ENCODE data around the gene ZNF106.

ZNF106 gene

DNA sequence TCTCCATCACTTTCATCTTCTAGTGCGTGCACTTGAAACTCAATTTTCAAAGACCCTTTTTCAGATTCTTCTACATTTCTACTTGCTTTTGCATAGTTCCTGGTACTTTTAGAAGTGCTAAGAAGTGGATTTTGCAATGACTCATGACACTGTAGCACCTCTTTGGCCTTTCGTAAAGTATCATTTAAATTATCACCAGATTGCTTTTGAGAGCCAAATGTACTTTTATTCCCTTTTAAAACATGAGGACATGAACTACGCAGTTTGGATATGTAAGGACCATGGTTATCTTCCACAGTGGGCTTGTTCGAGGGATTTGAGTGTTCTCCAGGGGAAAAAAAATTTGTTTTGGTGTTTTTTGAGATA, 40.5 kb downstream of the ZNF106 start:
- no CpG with 5 or more reads among the region's 4 CpGs for WGBS (ENCODE audit: extremely low coverage, insufficient coverage, insufficient read length)

DNA sequence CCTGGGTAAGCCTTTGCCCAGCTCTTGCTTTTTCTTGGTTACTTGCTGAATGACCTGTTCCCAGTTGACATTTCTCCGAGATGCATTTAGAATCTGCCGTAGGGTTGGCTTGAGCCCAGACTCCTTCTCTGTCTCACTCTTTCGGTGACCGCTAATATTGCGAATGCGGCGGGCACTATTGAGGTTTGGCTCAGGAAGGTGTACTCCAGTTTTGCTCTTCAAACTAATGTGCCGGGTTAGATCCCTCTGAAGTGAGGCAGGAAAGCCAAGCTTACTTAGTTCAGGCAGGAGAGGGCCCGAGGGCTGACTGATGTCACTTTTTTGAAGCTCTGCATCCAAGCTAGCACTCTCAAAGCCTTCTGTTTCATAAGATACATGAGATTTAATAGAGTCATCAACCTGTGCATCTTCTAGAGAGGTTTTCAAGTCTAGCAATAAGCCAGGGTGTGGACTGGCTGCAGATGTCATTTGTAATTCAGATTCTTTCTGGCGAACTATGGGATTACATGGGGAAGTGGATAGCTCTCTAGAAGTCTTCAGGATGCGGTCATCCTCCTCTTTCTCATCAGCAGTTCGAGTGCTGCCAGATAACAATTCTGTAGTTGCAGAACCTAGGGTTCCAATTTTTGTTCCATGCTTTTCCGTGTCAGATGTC, 41.0 kb downstream of the ZNF106 start:
- Histone ChIP-seq H4K8ac (ENCODE audit: low read depth, low read length) (no peak overlapping the region), H2BK120ac (ENCODE audit: insufficient read depth, low read length, poor library complexity) (no peak overlapping the region), H4K91ac (ENCODE audit: low read depth, low read length) (no peak overlapping the region), H3K4ac (ENCODE audit: low read depth, low read length) (no peak overlapping the region), H2BK5ac (ENCODE audit: low read depth, low read length, poor library complexity) (no peak overlapping the region), H3K23ac (ENCODE audit: low read length) (no peak overlapping the region), H3K18ac (ENCODE audit: low read length) (no peak overlapping the region), H4K12ac (ENCODE audit: low read depth, low read length) (no peak overlapping the region), H3K79me2 (ENCODE audit: control insufficient read depth, insufficient read depth, low read length, poor library complexity) (no peaks in the 10 kb centered on the region), H3K4me3 (ENCODE audit: low read depth, low read length) (no peak overlapping the region), H3K9ac (ENCODE audit: low read length) (no peak overlapping the region), H2AFZ (ENCODE audit: insufficient read depth, low read length, poor library complexity) (no peak overlapping the region), H3K4me1 (ENCODE audit: control insufficient read depth in 1 of 2, insufficient read depth in 2 of 2, low read length in 2 of 2) (no peaks in the 10 kb centered on the region), H3K36me3 (ENCODE audit: control insufficient read depth in 1 of 2, insufficient read depth in 2 of 2, low read length in 2 of 2) (peaks cover 4 to 26% of the 10 kb centered on the region in 2 experiments), H3K14ac (ENCODE audit: low read length) (no peak overlapping the region), H3K79me1 (ENCODE audit: low read length) (no peaks in the 10 kb centered on the region), H3K27me3 (ENCODE audit: insufficient read depth, low read length) (no peaks in the 10 kb centered on the region), H3K4me2 (ENCODE audit: low read length) (no peak overlapping the region), H2AK5ac (ENCODE audit: low read length) (no peak overlapping the region), H2BK12ac (ENCODE audit: low read length) (no peak overlapping the region), H3K9me3 (ENCODE audit: insufficient read depth, low read depth, low read length) (no peaks in the 10 kb centered on the region), H3K27ac (ENCODE audit: low read depth, low read length) (no peak overlapping the region)
- DNase-seq, result no peak
- WGBS (ENCODE audit: extremely low coverage, insufficient coverage, insufficient read length), result no CpG with 5 or more reads among the region's 13 CpGs

More for the DNA sequence above, 40.5 kb downstream of the ZNF106 start:
- Histone ChIP-seq H3K79me1 (ENCODE audit: low read length) (no peaks in the 10 kb centered on the region), H3K4me1 (ENCODE audit: control insufficient read depth in 1 of 2, insufficient read depth in 2 of 2, low read length in 2 of 2) (no peaks in the 10 kb centered on the region), H3K18ac (ENCODE audit: low read length) (no peak overlapping the region), H3K36me3 (ENCODE audit: control insufficient read depth in 1 of 2, insufficient read depth in 2 of 2, low read length in 2 of 2) (peaks cover 4 to 26% of the 10 kb centered on the region in 2 experiments), H4K91ac (ENCODE audit: low read depth, low read length) (no peak overlapping the region), H3K23ac (ENCODE audit: low read length) (no peak overlapping the region), H3K9ac (ENCODE audit: low read length) (no peak overlapping the region), H3K4me3 (ENCODE audit: low read depth, low read length) (no peak overlapping the region), H3K4ac (ENCODE audit: low read depth, low read length) (no peak overlapping the region), H2BK120ac (ENCODE audit: insufficient read depth, low read length, poor library complexity) (no peak overlapping the region), H2BK5ac (ENCODE audit: low read depth, low read length, poor library complexity) (no peak overlapping the region), H2AFZ (ENCODE audit: insufficient read depth, low read length, poor library complexity) (no peak overlapping the region), H3K4me2 (ENCODE audit: low read length) (no peak overlapping the region), H3K14ac (ENCODE audit: low read length) (no peak overlapping the region), H4K8ac (ENCODE audit: low read depth, low read length) (no peak overlapping the region), H3K27ac (ENCODE audit: low read depth, low read length) (no peak overlapping the region), H2AK5ac (ENCODE audit: low read length) (no peak overlapping the region), H2BK12ac (ENCODE audit: low read length) (no peak overlapping the region), H4K12ac (ENCODE audit: low read depth, low read length) (no peak overlapping the region), H3K27me3 (ENCODE audit: insufficient read depth, low read length) (no peaks in the 10 kb centered on the region), H3K9me3 (ENCODE audit: insufficient read depth, low read depth, low read length) (no peaks in the 10 kb centered on the region), H3K79me2 (ENCODE audit: control insufficient read depth, insufficient read depth, low read length, poor library complexity) (no peaks in the 10 kb centered on the region)
- DNase-seq, result no peak

DNA sequence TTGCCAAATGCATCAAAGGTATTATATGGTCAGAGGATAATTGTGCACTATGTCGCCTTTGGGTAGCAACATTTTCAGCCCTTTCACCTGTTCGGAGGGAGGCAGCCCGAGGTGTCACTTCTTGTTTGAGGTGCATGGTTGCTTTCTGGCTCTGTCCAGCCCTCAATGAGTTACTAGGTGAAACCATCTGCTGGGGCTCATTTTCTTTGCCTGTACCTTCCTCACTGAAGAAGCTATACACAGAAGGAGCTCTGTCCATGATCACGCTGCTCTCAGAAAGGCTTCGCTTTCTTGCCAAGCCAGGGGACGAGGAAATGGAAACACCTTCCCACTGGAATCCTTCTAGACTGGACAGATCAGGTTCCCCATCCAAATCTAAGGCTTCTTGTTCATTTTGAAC, 42.7 kb downstream of the ZNF106 start:
- Histone ChIP-seq H3K27ac (ENCODE audit: low read depth, low read length) (no peak overlapping the region), H3K79me2 (ENCODE audit: control insufficient read depth, insufficient read depth, low read length, poor library complexity) (no peaks in the 10 kb centered on the region), H2BK120ac (ENCODE audit: insufficient read depth, low read length, poor library complexity) (no peak overlapping the region), H3K36me3 (ENCODE audit: control insufficient read depth in 1 of 2, insufficient read depth in 2 of 2, low read length in 2 of 2) (peaks cover 9 to 28% of the 10 kb centered on the region in 2 experiments), H3K27me3 (ENCODE audit: insufficient read depth, low read length) (no peaks in the 10 kb centered on the region), H3K4me2 (ENCODE audit: low read length) (no peak overlapping the region), H3K23ac (ENCODE audit: low read length) (no peak overlapping the region), H3K4ac (ENCODE audit: low read depth, low read length) (no peak overlapping the region), H3K4me3 (ENCODE audit: low read depth, low read length) (no peak overlapping the region), H2AFZ (ENCODE audit: insufficient read depth, low read length, poor library complexity) (no peak overlapping the region), H4K8ac (ENCODE audit: low read depth, low read length) (no peak overlapping the region), H3K14ac (ENCODE audit: low read length) (no peak overlapping the region), H2BK5ac (ENCODE audit: low read depth, low read length, poor library complexity) (no peak overlapping the region), H2AK5ac (ENCODE audit: low read length) (no peak overlapping the region), H4K12ac (ENCODE audit: low read depth, low read length) (no peak overlapping the region), H4K91ac (ENCODE audit: low read depth, low read length) (no peak overlapping the region), H3K9ac (ENCODE audit: low read length) (no peak overlapping the region), H3K18ac (ENCODE audit: low read length) (no peak overlapping the region), H2BK12ac (ENCODE audit: low read length) (no peak overlapping the region), H3K4me1 (ENCODE audit: control insufficient read depth in 1 of 2, insufficient read depth in 2 of 2, low read length in 2 of 2) (no peaks in the 10 kb centered on the region), H3K9me3 (ENCODE audit: insufficient read depth, low read depth, low read length) (no peaks in the 10 kb centered on the region), H3K79me1 (ENCODE audit: low read length) (no peaks in the 10 kb centered on the region)
- DNase-seq, result no peak
- no CpG with 5 or more reads among the region's 6 CpGs for WGBS (ENCODE audit: extremely low coverage, insufficient coverage, insufficient read length)

DNA sequence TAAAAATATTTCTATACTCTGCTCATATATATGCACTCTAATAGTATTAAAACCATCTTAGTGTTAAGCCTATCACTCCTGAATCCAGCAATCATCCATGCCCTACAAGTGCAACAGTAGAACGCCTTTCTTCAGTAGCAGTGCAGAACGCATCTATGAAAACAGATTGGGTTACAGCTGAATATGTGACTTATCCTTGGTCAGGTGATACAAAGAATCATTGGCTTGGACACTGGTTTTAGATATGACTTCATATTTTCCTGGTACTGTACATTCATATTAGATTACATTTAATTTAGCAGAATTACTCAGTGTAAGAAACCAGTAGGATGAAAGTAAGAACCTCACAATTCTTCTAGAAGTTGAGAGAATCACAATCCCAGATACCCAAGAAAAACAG, 43.3 kb downstream of the ZNF106 start:
- H3K9ac ChIP-seq (ENCODE audit: low read length), result no peak overlapping the region
- H3K4me1 ChIP-seq (ENCODE audit: control insufficient read depth in 1 of 2, insufficient read depth in 2 of 2, low read length in 2 of 2), result no peaks in the 10 kb centered on the region
- H4K91ac ChIP-seq (ENCODE audit: low read depth, low read length), result no peak overlapping the region
- H2BK120ac ChIP-seq (ENCODE audit: insufficient read depth, low read length, poor library complexity), result no peak overlapping the region
- no peak overlapping the region for H3K4me2 ChIP-seq (ENCODE audit: low read length)
- H3K9me3 ChIP-seq (ENCODE audit: insufficient read depth, low read depth, low read length), result no peaks in the 10 kb centered on the region
- H2AK5ac ChIP-seq (ENCODE audit: low read length), result no peak overlapping the region
- H4K12ac ChIP-seq (ENCODE audit: low read depth, low read length), result no peak overlapping the region
- peaks cover 10 to 28% of the 10 kb centered on the region in 2 experiments for H3K36me3 ChIP-seq (ENCODE audit: control insufficient read depth in 1 of 2, insufficient read depth in 2 of 2, low read length in 2 of 2)
- no peak overlapping the region for H3K23ac ChIP-seq (ENCODE audit: low read length)
- H3K27ac ChIP-seq (ENCODE audit: low read depth, low read length), result no peak overlapping the region
- H3K4ac ChIP-seq (ENCODE audit: low read depth, low read length), result no peak overlapping the region
- no peak overlapping the region for H2BK5ac ChIP-seq (ENCODE audit: low read depth, low read length, poor library complexity)
- no peak overlapping the region for H2AFZ ChIP-seq (ENCODE audit: insufficient read depth, low read length, poor library complexity)
- H2BK12ac ChIP-seq (ENCODE audit: low read length), result no peak overlapping the region
- H3K79me1 ChIP-seq (ENCODE audit: low read length), result no peaks in the 10 kb centered on the region
- H3K14ac ChIP-seq (ENCODE audit: low read length), result no peak overlapping the region
- H3K79me2 ChIP-seq (ENCODE audit: control insufficient read depth, insufficient read depth, low read length, poor library complexity), result no peaks in the 10 kb centered on the region
- no peak overlapping the region for H3K18ac ChIP-seq (ENCODE audit: low read length)
- H4K8ac ChIP-seq (ENCODE audit: low read depth, low read length), result no peak overlapping the region
- WGBS (ENCODE audit: extremely low coverage, insufficient coverage, insufficient read length), result no CpG with 5 or more reads among the region's 2 CpGs
- no peaks in the 10 kb centered on the region for H3K27me3 ChIP-seq (ENCODE audit: insufficient read depth, low read length)
- no peak for DNase-seq
- H3K4me3 ChIP-seq (ENCODE audit: low read depth, low read length), result no peak overlapping the region

Data from trophoblast cell (in vitro differentiated cells and primary cell).